Tibial nerve (tissue), 4 donors: Measurements from ENCODE around the gene TFR2.

ENCODE experiments used
- EP300 ChIP-seq, 2 donors: sonication (generic); formaldehyde crosslinking; IDR thresholded peaks; one replicate each; pipeline ENCODE4 v1.6.1; 2017; ENCODE audit warnings: antibody characterized with exemption in 2 of 2, mild to moderate bottlenecking in 1 of 2
- POLR2A ChIP-seq, 2 donors: fragments of 450-650 bp; IDR thresholded peaks; one replicate each; pipeline ENCODE4 v1.6.1; 2017; ENCODE audit warnings: antibody characterized with exemption in 2 of 2, mild to moderate bottlenecking in 2 of 2, moderate library complexity in 2 of 2
- TF ChIP-seq, protein P1 (sequence below), 5 experiments: fragments of 200-600 bp in 3 of 5; fragments of 450-650 bp in 2 of 5; sonication (generic) in 3 of 5; IDR thresholded peaks; one replicate each; pipeline ENCODE4 v1.5.1; 2016 to 2019; ENCODE audit warnings: antibody characterized with exemption in 5 of 5, mild to moderate bottlenecking in 3 of 5, moderate library complexity in 2 of 5

DNA sequence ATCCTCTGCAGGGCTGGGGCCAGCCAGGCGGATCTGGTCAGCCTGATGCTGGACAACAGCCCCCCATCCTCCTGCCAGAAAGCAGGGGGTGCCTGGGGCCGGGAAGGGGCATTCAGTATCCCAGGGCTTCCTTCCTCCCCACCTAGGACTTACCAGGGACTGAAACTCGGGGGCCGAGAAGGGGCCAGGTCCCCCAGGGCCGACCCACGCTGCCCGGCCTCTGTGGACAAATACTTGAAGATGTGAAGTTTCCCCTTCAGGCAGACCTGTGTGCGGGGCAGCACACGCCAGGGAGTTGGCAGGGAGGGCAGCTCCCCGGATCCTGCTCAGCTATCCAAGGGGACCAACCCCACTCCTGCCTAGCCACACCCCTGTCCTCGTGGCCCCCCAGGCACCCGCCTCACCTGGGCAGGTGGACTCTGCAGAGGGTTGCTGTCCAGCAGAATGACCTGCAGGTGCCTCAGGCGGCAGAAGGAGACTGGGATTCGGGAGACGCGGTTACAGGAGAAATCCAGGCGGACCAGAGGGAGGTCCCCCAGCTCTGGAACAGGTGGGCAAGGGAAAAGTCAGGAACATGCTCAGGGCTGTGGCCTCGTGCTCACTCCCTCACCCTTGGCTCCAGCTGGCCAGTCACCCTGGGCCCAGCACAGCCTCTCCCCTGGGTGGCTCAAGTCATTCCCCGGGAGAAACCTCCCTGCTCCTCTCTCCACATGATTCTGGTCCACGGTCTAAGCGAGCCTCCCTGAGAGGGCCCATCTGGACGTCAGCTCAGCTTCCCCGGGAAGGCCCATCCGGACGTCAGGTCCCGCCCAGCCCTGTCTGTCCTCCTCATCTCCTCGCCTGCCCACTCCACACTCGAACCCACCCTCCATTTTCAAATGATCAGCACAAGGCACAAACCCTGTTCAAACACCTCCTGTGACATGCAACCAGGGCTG, 62.8 kb downstream of the TFR2 start:
- TF ChIP-seq, protein P1, sequence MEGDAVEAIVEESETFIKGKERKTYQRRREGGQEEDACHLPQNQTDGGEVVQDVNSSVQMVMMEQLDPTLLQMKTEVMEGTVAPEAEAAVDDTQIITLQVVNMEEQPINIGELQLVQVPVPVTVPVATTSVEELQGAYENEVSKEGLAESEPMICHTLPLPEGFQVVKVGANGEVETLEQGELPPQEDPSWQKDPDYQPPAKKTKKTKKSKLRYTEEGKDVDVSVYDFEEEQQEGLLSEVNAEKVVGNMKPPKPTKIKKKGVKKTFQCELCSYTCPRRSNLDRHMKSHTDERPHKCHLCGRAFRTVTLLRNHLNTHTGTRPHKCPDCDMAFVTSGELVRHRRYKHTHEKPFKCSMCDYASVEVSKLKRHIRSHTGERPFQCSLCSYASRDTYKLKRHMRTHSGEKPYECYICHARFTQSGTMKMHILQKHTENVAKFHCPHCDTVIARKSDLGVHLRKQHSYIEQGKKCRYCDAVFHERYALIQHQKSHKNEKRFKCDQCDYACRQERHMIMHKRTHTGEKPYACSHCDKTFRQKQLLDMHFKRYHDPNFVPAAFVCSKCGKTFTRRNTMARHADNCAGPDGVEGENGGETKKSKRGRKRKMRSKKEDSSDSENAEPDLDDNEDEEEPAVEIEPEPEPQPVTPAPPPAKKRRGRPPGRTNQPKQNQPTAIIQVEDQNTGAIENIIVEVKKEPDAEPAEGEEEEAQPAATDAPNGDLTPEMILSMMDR (IDR thresholded peaks at IDR 0.05) = no peak
- no peak for TF ChIP-seq POLR2A (IDR thresholded peaks at IDR 0.05)
- no peak for TF ChIP-seq EP300 (IDR thresholded peaks at IDR 0.05)
